Kidney tubule cell (primary cell): ENCODE results near the gene TOGARAM2.
"Not testable (repeated sequence)": the region's sequence is repeated elsewhere in the genome, so short reads cannot be mapped to it uniquely, and the experiment has no call there.

Experiments used
- DNase-seq: peaks from one replicate; pipeline ENCODE4 v3.0.0-alpha.2; 2018; ENCODE audit warnings: low spot score

Gene TOGARAM2

GRCh38 chr2:28977176-28977875, 3.8 kb upstream of the TOGARAM2 start:
- no peak for DNase-seq

- DNase-seq: not testable (repeated sequence)
Observed at GRCh38 chr2:28978001-28978400, 3.1 kb upstream of the TOGARAM2 start.

GRCh38 chr2:28978606-28979005, 2.5 kb upstream of the TOGARAM2 start:
- DNase-seq: no peak

GRCh38 chr2:28979041-28979440, 2.1 kb upstream of the TOGARAM2 start:
- peak; percentile 51 for DNase-seq

- DNase-seq: peak; percentile 6
Observed at GRCh38 chr2:28979576-28980366, 1.3 kb upstream of the TOGARAM2 start.

GRCh38 chr2:28980368-28981015, 606 bp upstream of the TOGARAM2 start:
- no peak for DNase-seq

GRCh38 chr2:28981620-28982376, 700 bp downstream of the TOGARAM2 start:
- no peak for DNase-seq

- no peak for DNase-seq
Observed at GRCh38 chr2:28982381-28982950, 1.4 kb downstream of the TOGARAM2 start.

GRCh38 chr2:28986429-28986828, 5.3 kb downstream of the TOGARAM2 start:
- peak; percentile 3 for DNase-seq

- no peak for DNase-seq
Observed at GRCh38 chr2:28989973-28990372, 8.9 kb downstream of the TOGARAM2 start.

GRCh38 chr2:28990445-28990844, 9.3 kb downstream of the TOGARAM2 start:
- DNase-seq: no peak

GRCh38 chr2:28991021-28991420, 9.9 kb downstream of the TOGARAM2 start:
- DNase-seq: no peak

GRCh38 chr2:28991460-28991859, 10.4 kb downstream of the TOGARAM2 start:
- DNase-seq: no peak

GRCh38 chr2:28993206-28993960, 12.3 kb downstream of the TOGARAM2 start:
- DNase-seq: no peak

GRCh38 chr2:28994074-28994473, 13.0 kb downstream of the TOGARAM2 start:
- DNase-seq: no peak

- no peak for DNase-seq
Observed at GRCh38 chr2:28994679-28995078, 13.6 kb downstream of the TOGARAM2 start.

- no peak for DNase-seq
Observed at GRCh38 chr2:28995765-28996750, 15.0 kb downstream of the TOGARAM2 start.

GRCh38 chr2:28997237-28997846, 16.2 kb downstream of the TOGARAM2 start:
- DNase-seq: no peak
